NCI-H748 (cell line): Measurements from ENCODE around the gene CMC4.

Experiments used
- DNase-seq: peaks from one replicate; lab custom pipeline; 2025; ENCODE audit not compliant: unreplicated experiment; lab: John Stamatoyannopoulos, UW

The CMC4 gene

GRCh38 chrX:155054255-155054654, 16.7 kb downstream of the CMC4 start:
- no peak for DNase-seq

DNA sequence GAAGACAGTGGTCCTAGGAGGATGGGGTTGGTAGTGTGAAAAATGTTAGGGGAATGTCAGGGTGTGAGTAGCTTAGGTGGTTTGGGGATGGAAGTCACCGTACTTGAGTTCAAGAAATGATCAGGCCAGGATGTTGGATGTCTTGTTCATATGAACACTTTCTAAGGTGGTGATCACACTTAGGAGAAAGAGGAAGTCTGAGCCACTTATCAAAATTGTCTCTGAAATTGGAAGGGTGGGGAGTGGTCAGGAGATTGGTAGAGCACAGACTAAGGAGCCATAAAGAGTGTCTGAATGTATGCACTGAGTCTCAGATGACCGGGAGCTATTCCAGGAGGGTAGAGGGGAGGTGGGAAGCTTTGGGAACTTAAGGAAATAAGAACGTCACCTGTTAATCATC, 17.3 kb downstream of the CMC4 start:
- DNase-seq = no peak

GRCh38 chrX:155052738-155053498, 18.0 kb downstream of the CMC4 start:
- DNase-seq = no peak

DNA sequence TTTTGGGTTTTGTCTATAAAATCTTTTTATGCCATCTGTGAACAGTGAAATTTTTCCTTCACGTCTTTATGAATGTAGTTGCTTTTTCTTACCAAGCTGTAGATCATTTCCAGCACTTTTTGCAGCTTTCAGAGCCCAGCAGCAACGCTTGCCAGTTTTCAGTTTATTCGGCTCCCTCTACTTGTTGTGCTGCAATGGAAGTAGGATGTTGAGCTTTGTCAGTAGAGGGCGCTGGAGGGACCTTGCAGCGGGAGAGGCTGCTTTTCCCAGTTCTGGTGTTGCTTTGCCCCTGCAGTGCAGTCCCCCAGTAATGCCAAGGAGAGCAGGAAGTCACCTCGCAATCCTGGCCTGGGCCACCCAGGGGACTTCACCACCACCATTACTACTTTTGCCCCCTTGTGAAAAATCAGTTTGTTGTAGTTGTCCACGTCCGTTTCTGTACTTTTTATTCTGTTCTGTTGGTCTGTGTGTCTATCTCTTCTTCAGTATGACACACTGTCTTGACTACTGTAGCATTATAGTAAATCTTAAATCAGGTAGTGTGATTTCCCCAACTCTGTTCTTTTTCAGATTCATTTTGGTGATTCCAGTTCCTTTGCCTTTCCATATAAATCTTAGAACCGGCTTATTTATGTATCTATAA, 21.8 kb downstream of the CMC4 start:
- peak; percentile 55 for DNase-seq

GRCh38 chrX:155046811-155047528, 24.0 kb downstream of the CMC4 start:
- DNase-seq = no peak

DNA sequence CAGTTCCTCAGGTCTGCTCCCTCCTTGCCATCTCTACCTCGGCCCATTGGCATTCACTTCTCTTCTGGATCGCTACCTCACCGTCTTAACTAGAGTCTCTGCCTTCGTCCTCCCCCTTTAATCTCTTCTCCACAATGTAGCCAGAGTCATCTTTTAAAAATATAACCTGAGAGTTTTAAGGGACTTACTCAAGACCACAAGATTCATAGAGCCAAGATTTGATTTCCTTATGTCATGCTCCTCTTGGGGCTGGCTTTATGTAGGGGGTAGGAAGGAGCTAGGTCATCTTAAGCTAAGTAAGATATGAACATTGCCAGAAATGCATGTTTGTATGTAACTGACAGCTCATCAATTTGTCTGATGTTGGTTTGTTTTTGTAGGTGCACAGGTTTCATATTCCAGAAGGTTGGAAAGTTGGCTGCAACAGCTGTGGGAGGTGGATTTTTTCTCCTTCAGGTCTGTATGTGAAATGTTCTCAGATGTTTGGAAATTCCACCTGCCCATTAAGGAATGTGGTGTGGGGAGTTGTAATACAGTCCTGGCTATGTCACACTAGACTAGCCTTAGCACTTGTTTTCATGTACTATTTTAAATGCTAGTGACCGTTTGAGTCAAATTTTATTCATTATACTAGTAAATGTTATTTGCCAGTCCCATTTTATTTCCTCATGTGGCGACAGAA, 24.7 kb downstream of the CMC4 start:
- no peak for DNase-seq

GRCh38 chrX:155035688-155036087, 35.2 kb downstream of the CMC4 start:
- DNase-seq = no peak

DNA sequence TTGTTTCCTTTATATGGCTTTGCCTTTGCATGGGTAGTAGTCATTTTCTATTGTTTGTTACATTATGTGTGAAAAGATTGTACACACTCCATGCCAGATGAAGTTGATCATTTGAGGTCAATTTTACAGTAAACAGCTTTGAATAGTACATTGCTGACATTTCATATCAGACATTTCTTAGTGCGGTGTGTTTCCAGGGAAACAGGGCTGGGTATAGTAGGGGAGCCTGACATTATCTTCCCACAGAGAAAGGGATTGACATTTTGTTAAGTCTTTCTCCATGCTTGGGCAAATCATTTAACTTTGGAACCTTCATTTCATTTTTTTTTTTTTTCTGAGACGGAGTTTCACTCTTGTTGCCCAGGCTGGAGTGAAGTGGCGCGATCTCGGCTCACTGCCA, 39.3 kb downstream of the CMC4 start:
- DNase-seq = no peak

GRCh38 chrX:155028877-155029291, 42.1 kb downstream of the CMC4 start:
- no peak for DNase-seq

DNA sequence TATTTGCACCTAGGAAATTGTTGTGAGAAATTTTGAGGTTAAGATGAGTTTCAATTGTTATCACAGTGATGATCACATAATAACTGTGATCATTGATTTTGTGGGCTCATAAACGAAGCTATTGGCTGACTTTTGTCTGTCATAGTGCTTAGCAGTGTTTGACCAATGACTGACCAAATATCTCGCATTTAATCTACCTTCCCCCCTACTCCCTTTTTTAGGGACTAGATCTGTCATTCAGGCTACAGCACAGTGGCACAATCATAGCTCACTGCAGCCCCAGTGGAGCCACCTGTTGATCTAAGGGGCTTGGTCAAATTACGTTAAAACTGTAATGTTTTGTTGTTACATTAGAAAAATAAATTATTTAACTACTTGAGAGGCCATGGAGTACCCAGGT, 42.8 kb downstream of the CMC4 start:
- peak; percentile 55 for DNase-seq

- DNase-seq = peak; percentile 65
These were observed 43.3 kb downstream of the CMC4 start for GRCh38 chrX:155027509-155028066.

DNA sequence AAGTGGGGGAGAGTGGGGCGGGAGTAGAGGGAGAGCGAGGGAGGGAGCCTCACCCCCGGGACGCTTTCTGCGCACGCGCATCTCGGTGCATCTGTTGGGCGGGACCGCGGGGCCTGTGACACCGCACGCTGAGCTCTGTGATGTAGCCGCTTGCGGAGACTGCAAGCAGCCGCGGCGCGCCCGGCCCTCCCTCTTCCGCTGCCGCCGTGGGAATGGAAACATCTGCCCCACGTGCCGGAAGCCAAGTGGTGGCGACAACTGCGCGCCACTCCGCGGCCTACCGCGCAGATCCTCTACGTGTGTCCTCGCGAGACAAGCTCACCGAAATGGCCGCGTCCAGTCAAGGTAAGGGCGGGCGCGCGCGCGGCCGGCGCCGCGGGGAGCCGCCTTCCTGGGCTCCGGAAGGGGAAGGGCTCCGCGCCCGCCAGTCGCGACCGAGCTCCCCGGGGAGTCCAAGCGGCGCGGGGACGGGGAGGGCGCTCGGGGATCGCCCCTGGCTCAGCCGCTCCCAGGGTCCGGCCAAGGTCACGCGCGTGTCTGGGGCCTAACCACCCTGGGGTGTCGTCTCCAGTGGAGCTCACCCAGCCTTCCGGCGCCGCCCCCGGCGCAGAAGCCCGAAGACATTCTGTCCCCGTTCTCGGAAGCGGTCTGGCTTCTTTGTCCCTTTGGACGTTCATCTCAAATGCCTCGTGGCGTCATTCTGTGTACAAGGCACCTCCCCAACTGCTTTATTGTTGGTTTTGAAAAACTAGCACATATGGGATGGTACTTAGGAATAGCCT, 44.0 kb downstream of the CMC4 start, which contains the start of gene FUNDC2:
FUNDC2 (plus strand) TSS at position 118 of the 782 bp plus-strand sequence; CDS start at position 213, 95 bp downstream.
- DNase-seq = peak; percentile 97

GRCh38 chrX:155026420-155026726, 44.6 kb downstream of the CMC4 start:
- DNase-seq = no peak

DNA sequence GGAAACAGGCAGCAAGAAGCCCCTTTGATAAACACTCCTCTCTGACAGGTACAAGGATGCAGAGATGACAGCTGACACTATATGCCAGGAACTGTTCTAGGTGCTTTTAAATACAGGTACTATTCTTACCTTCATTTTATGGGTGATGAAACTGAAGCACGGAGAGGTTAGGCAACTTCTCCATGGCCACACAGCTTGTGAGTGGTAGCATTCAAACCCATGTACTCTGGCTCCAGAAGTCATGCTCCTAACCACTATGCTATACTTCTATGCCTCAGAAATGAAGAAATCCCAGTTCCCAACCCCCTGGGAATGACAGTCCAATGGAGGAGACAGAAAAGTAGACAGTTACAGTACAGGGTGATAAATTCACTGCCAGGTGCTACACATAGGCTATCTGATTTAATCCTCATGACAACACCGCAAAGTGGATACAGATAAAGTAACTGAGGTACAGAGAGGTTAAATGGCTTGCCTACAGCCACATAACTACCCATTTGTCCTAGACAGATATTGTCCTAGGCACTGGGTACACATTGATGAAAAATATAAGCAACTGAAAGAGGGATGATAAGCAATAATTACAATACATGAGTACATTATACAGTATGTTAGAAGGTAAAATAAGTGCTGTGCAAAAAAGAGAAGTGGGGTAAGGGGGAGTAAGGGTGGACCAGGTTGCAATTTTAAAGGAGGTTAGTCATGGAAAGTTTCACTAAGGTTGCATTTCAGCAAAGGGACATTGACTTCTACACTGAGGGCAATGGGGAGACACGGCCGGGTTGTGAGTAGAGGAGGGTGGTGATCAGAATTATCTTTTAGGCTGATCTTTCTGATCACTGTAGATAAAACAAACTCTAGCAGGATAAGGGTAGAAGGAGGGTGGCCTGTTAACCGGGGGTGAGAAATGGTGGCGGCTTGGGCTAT, 46.8 kb downstream of the CMC4 start:
- DNase-seq = no peak

GRCh38 chrX:155022585-155022984, 48.4 kb downstream of the CMC4 start, which contains the start of gene F8:
Gene F8, minus strand, starts transcription at chrX:155022723. Its CDS starts 171 bp downstream, at chrX:155022552.
- DNase-seq = no peak

DNA sequence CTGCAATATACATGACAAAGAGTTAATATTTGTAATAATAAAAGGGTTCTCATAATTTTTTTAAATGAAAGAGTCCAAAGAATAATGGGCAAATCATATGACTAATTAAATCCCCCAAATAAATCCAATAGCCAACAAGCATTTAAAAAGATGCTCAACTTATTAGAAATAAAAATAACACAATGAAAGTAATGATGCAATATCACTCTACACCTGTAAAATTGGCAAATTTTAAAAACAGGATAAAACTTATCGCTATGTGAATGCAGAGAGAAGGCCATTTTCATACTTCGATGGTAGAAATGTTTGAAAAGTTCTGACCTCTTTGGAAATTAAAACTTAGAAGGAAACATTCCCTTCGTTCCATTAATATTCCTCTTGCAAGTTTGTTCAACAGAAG, 50.3 kb downstream of the CMC4 start:
- no peak for DNase-seq
